NT2/D1 (cell line): ENCODE results near the gene PALB2.
"Not testable (repeated sequence)": the region's sequence is repeated elsewhere in the genome, so short reads cannot be mapped to it uniquely, and the experiment has no call there.

Experiments used
- YY1 ChIP-seq: IDR thresholded peaks from 2 replicates; pipeline ENCODE4 v1.6.1; 2011; ENCODE audit not compliant: insufficient read length, insufficient read depth
- ZNF274 ChIP-seq: IDR thresholded peaks from 2 replicates; pipeline ENCODE4 v1.6.1; 2011; ENCODE audit warnings: mild to moderate bottlenecking, low read depth, low read length

DNA sequence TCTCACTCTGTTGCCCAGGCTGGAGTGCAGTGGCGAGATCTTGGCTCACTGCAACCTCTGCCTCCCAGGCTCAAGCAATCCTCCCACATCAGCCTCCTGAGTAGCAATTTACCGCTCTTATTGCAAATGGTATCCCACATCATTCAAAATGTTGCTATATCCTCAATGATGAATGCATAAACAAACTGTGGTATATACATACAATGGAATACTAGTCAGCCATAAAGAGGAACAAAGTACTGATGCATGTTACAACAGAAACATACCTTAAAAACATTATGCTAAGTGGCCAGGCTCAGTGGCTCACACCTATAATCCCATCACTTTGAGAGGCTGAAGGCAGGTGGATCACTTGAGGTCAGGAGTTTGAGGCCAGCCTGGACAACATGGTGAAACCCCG is 9.2 kb downstream of the PALB2 start:
- not testable (repeated sequence) for TF ChIP-seq ZNF274, YY1
